SK-N-SH treated with all-trans-retinoic acid at 6 μM for 48 hours (cell line): Measurements from ENCODE around the gene ABCC9.

Source experiments
- ARNTL ChIP-seq: fragments of 450-650 bp; formaldehyde crosslinking; IDR thresholded peaks from 2 replicates; pipeline ENCODE4 v1.5.0; 2020; ENCODE audit warnings: low read depth, mild to moderate bottlenecking, moderate library complexity, borderline replicate concordance
- GLIS3 ChIP-seq: fragments of 250-450 bp; sonication (Bioruptor Pico); IDR thresholded peaks from 2 replicates; pipeline ENCODE4 v1.5.0; 2020; ENCODE audit warnings: mild to moderate bottlenecking, moderate library complexity
- PPARA ChIP-seq: fragments of 250-450 bp; sonication (Bioruptor Pico); IDR thresholded peaks from 2 replicates; pipeline ENCODE4 v1.5.0; 2020; ENCODE audit warnings: mild to moderate bottlenecking, borderline replicate concordance
- ZC3H10 ChIP-seq: fragments of 250-450 bp; sonication (Bioruptor Pico); IDR thresholded peaks from 2 replicates; pipeline ENCODE4 v1.5.1; 2021; ENCODE audit warnings: mild to moderate bottlenecking, moderate library complexity
- ZFP3 ChIP-seq: fragments of 250-450 bp; sonication (Bioruptor Pico); IDR thresholded peaks from 2 replicates; pipeline ENCODE4 v1.5.0; 2020; ENCODE audit warnings: mild to moderate bottlenecking, moderate library complexity
- TF ChIP-seq, protein P1 (sequence below): fragments of 250-450 bp; sonication (Bioruptor Pico); IDR thresholded peaks from 2 replicates; pipeline ENCODE4 v1.5.1; 2021; ENCODE audit warnings: mild to moderate bottlenecking, moderate library complexity

DNA sequence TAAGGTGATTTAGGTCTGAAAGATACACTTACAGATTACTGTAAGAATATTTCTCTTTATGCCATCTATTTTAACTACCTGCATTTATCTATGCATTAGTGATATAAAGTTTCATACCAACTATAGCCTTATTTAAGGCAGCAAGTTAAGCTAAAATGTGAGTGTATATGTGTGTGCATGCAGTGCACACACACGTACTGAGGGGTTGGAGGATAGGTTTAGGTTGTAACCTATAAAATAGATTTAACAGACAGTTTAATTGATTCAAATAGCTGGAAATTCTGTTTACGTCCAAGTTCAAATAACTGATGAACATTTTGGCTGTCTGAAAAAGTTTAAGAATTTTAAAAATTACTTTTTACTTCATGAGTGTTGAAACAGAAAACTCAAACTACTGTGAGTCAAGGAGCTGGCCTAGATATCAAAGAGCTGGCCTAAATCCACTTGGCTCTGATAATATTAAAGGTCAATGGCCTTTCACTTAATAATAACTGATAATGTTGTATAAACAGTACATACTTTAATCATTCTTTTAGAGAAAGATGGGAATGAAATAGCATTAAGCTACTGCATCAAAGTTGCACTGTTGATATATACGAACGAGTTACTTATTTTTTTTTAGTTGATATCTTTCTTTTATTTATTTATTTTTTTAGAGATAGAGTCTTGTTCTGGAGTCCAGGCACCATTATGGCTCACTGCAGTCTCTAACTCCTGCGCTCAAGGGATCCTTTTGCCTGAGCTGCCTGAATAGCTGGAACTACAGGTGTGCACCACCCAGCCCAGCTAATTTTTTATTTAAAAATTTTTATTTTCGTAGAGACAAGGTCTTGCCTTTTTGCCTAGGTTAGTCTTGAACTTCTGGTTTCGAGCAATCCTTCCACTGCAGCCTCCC lies 152.9 kb downstream of the ABCC9 start:
- TF ChIP-seq ZFP3 (CRISPR knock-in tag) (no peak), ARNTL (no peak), GLIS3 (CRISPR knock-in tag) (no peak), ZC3H10 (no peak), PPARA (CRISPR knock-in tag) (no peak)
- TF ChIP-seq, protein P1, sequence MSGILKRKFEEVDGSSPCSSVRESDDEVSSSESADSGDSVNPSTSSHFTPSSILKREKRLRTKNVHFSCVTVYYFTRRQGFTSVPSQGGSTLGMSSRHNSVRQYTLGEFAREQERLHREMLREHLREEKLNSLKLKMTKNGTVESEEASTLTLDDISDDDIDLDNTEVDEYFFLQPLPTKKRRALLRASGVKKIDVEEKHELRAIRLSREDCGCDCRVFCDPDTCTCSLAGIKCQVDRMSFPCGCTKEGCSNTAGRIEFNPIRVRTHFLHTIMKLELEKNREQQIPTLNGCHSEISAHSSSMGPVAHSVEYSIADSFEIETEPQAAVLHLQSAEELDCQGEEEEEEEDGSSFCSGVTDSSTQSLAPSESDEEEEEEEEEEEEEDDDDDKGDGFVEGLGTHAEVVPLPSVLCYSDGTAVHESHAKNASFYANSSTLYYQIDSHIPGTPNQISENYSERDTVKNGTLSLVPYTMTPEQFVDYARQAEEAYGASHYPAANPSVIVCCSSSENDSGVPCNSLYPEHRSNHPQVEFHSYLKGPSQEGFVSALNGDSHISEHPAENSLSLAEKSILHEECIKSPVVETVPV (CRISPR knock-in tag): no peak
